B cell (primary cell): ENCODE results near the gene FAM78B. TPM values are rescaled to one million over a fixed set of nuclear protein-coding genes. Genes with fewer than 3 reads are reported as not detected.

Experiments
- ATAC-seq: fragments of 200-7000 bp; cut with Tn5 transposase; one replicate; pipeline ENCODE4 v1.10.0; 2021; ENCODE audit warnings: low read depth, mild to moderate bottlenecking, moderate number of reproducible peaks, moderate library complexity
- CTCF ChIA-PET: fragments of 350-600 bp; sonication (Branson Sonifier 250); formaldehyde crosslinking; loops from one replicate; lab custom pipeline; 2021; ENCODE audit warnings: antibody characterized with exemption, inconsistent platforms; lab: Charles Lee
- POLR2A ChIA-PET: fragments of 350-600 bp; sonication (Branson Sonifier 250); formaldehyde crosslinking; loops from one replicate; lab custom pipeline; 2021; ENCODE audit warnings: antibody characterized with exemption; lab: Charles Lee
- DNase-seq: peaks from one replicate; pipeline ENCODE4 v3.0.0; 2013
- H2AFZ ChIP-seq: 2 replicates; pipeline ENCODE4 v1.6.1; 2012; ENCODE audit warnings: mild to moderate bottlenecking, low read depth, low read length; ENCODE audit not compliant: insufficient read depth, poor library complexity, severe bottlenecking
- H3K27ac ChIP-seq, 2 donors: 1 replicate in 1 of 2; 2 replicates in 1 of 2; pipeline ENCODE4 v1.5.1; 2012 to 2013; ENCODE audit warnings: low read length in 2 of 2, mild to moderate bottlenecking in 2 of 2, moderate library complexity in 1 of 2
- H3K27me3 ChIP-seq, 4 experiments: fragments of 200-600 bp in 1 of 4; sonication (generic) in 1 of 4; replicated peaks in 1 of 4; 1 replicate in 2 of 4; 2 replicates in 2 of 4; pipeline versions ENCODE4 v1.6.1 to v1.7.0; 2013 to 2016; ENCODE audit warnings: low read length in 3 of 4, mild to moderate bottlenecking in 2 of 4, mixed read lengths in 1 of 4, moderate library complexity in 1 of 4; ENCODE audit not compliant: insufficient read depth in 4 of 4, control insufficient read depth in 3 of 4; ENCODE audit errors: control extremely low read depth in 1 of 4
- H3K36me3 ChIP-seq, 2 experiments: replicated peaks in 1 of 2; 1 replicate in 1 of 2; 2 replicates in 1 of 2; pipeline versions ENCODE4 v1.6.1 to v1.7.1; 2013; ENCODE audit warnings: low read length in 1 of 2; ENCODE audit not compliant: insufficient read depth in 2 of 2, control insufficient read depth in 1 of 2; ENCODE audit errors: control extremely low read depth in 1 of 2, extremely low read depth in 1 of 2
- H3K4me1 ChIP-seq, 2 donors: fragments of 200-600 bp in 1 of 2; sonication (generic) in 1 of 2; 1 replicate in 1 of 2; 2 replicates in 1 of 2; pipeline versions ENCODE4 v1.5.1 to v1.6.1; 2013 to 2017; ENCODE audit warnings: low read length in 2 of 2; ENCODE audit not compliant: control insufficient read depth in 2 of 2, insufficient read depth in 2 of 2
- H3K4me2 ChIP-seq: replicated peaks from 2 replicates; pipeline ENCODE3; 2012; ENCODE audit warnings: mild to moderate bottlenecking, low read depth, low read length; ENCODE audit not compliant: poor library complexity, severe bottlenecking
- H3K4me3 ChIP-seq, 5 experiments: fragments of 200-600 bp in 1 of 5; sonication (generic) in 1 of 5; 1 replicate in 3 of 5; 2 replicates in 2 of 5; pipeline versions ENCODE4 v1.5.1 to v1.7.0; 2011 to 2016; ENCODE audit warnings: low read length in 4 of 5, mild to moderate bottlenecking in 4 of 5, low read depth in 2 of 5, control low read depth in 1 of 5, moderate library complexity in 1 of 5; ENCODE audit not compliant: insufficient read depth in 1 of 5; ENCODE audit errors: control extremely low read depth in 1 of 5, extremely low read depth in 1 of 5
- H3K79me2 ChIP-seq: fragments of 200-600 bp; sonication (generic); one replicate; pipeline ENCODE4 v1.6.0; 2016; ENCODE audit warnings: low read length; ENCODE audit not compliant: control insufficient read depth, insufficient read depth
- H3K9ac ChIP-seq: fragments of 200-600 bp; sonication (generic); 2 replicates; pipeline ENCODE4 v1.6.1; 2017; ENCODE audit warnings: mild to moderate bottlenecking, low read length, moderate library complexity
- H3K9me3 ChIP-seq, 3 donors: one replicate each; pipeline versions ENCODE4 v1.6.1 to v1.7.1; 2013; ENCODE audit warnings: low read length in 2 of 3; ENCODE audit not compliant: control insufficient read depth in 2 of 3, insufficient read depth in 1 of 3; ENCODE audit errors: control extremely low read depth in 1 of 3
- H4K20me1 ChIP-seq: 2 replicates; pipeline ENCODE4 v1.6.0; 2012; ENCODE audit warnings: mild to moderate bottlenecking, low read length; ENCODE audit not compliant: insufficient read depth, control insufficient read depth, poor library complexity, severe bottlenecking
- H3K27ac Mint-ChIP-seq: one replicate; pipeline ENCODE4 v1.8.0; 2021; ENCODE audit warnings: mixed read lengths
- H3K27me3 Mint-ChIP-seq: one replicate; pipeline ENCODE4 v1.8.0; 2021; ENCODE audit warnings: mixed read lengths
- H3K4me1 Mint-ChIP-seq: one replicate; pipeline ENCODE4 v1.8.0; 2021; ENCODE audit warnings: mixed read lengths
- H3K4me3 Mint-ChIP-seq: one replicate; pipeline ENCODE4 v1.8.0; 2021; ENCODE audit warnings: mixed read lengths
- H3K9me3 Mint-ChIP-seq: one replicate; pipeline ENCODE4 v1.8.0; 2022; ENCODE audit warnings: mixed read lengths; ENCODE audit not compliant: insufficient read depth
- EZH2 ChIP-seq: IDR thresholded peaks from 2 replicates; pipeline ENCODE4 v1.6.1; 2012; ENCODE audit warnings: borderline replicate concordance, low read depth, mild to moderate bottlenecking, moderate library complexity, low read length; ENCODE audit not compliant: insufficient read depth, poor library complexity, severe bottlenecking
- WGBS: methylation state at CpG from one replicate; pipeline ENCODE4 v1.1.5; 2013; ENCODE audit warnings: missing lambda C conversion rate; ENCODE audit not compliant: insufficient coverage; 5-methylcytosine and 5-hydroxymethylcytosine counted together
- intact Hi-C: fragments of 100-400 bp; cut with micrococcal nuclease; formaldehyde crosslinking; loops from one replicate; pipeline ENCODE4 v1.10.0; 2022
- polyA plus RNA-seq: library from polyadenylated mRNA; depleted of rRNA; stranded (reverse); fragments of >200 nt; gene quantifications from 2 replicates; pipeline ENCODE4 v1.2.3, GENCODE V29; 2012
- total RNA-seq, 2 donors: library from RNA; stranded (reverse); fragments of 120-200 nt in 1 of 2; gene quantifications; 1 replicate in 1 of 2; 2 replicates in 1 of 2; pipeline versions ENCODE4 v1.2.3 to v1.2.4, GENCODE V29; 2013 to 2022
- TF ChIP-seq, protein P1 (sequence below): fragments of 200-600 bp; IDR thresholded peaks from one replicate; pipeline ENCODE4 v1.8.0; 2022; ENCODE audit warnings: antibody characterized with exemption, mild to moderate bottlenecking

FAM78B gene
- total and polyA plus RNA-seq, 2 donors (not counting 1 experiment from before 2014, with no cell fraction given): 0.22 to 0.81 TPM

DNA sequence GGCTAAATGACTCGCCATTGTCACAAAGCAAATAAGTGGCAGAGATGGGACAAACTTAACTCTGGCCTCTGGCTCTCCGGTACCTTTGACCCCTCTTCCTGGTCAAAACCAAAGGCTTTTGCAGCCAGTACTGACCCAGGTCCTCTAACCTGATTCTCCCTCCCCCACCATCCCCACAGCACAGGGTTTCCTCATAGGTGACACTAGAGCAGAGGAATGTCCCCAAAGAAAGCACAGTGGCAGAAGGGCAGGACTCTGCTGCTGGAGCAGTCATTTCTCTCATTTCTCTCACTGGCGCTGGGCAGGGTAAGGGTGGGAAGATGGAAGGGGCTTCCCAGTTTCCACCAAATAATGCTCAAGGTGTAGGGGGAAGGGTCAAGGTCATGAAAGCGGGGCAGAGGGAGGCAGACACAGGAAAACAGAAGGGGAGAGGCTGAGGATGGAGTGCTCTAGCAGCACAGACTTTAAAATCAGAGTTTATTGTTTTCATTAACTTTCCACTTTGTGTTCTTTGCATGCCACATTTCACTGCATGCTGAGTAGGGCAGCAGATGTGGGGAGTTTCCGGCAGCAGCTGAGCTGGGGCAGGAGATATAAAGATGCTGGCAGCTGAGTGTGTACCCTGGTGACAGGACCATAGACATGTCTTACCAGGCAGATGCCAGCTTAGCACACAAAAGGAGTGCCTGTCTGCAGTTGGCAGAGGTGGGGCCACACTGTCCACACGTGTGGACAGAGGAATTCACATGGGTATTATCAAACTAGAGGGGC, 80.5 kb downstream of the FAM78B start:
- Histone ChIP-seq H3K27me3 (no peaks in the 10 kb centered on the region), H3K9ac (no peak overlapping the region), H3K4me2 (no peak overlapping the region), H3K4me1 (no peaks in the 10 kb centered on the region), H3K9me3 (peaks cover 0 to 14% (median 0%) of the 10 kb centered on the region in 3 donors), H3K36me3 (no peaks in the 10 kb centered on the region), H2AFZ (no peak overlapping the region), H4K20me1 (no peaks in the 10 kb centered on the region), H3K27ac (no peak overlapping the region), H3K4me3 (no peak overlapping the region), H3K79me2 (no peaks in the 10 kb centered on the region)
- ATAC-seq (no peak), DNase-seq (no peak)
- H3K9me3 Mint-ChIP-seq: no peaks in the 10 kb centered on the region
- ChIA-PET CTCF (no interaction called here), POLR2A (interaction anchor here (0.5 kb wide), 1 partner anchor 1455 kb away, joined by 4 read pairs; no protein-coding TSS in a partner anchor)
- TF ChIP-seq, protein P1, sequence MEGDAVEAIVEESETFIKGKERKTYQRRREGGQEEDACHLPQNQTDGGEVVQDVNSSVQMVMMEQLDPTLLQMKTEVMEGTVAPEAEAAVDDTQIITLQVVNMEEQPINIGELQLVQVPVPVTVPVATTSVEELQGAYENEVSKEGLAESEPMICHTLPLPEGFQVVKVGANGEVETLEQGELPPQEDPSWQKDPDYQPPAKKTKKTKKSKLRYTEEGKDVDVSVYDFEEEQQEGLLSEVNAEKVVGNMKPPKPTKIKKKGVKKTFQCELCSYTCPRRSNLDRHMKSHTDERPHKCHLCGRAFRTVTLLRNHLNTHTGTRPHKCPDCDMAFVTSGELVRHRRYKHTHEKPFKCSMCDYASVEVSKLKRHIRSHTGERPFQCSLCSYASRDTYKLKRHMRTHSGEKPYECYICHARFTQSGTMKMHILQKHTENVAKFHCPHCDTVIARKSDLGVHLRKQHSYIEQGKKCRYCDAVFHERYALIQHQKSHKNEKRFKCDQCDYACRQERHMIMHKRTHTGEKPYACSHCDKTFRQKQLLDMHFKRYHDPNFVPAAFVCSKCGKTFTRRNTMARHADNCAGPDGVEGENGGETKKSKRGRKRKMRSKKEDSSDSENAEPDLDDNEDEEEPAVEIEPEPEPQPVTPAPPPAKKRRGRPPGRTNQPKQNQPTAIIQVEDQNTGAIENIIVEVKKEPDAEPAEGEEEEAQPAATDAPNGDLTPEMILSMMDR: no peak
- no peak for TF ChIP-seq EZH2
- no peak overlapping the region for H3K4me3 Mint-ChIP-seq
- intact Hi-C loops: no loop called here
- WGBS: 65% methylated on average over 5 of the region's 6 CpGs
- peaks cover 9% of the 10 kb centered on the region for H3K27me3 Mint-ChIP-seq
- no peaks in the 10 kb centered on the region for H3K4me1 Mint-ChIP-seq
- no peak overlapping the region for H3K27ac Mint-ChIP-seq

DNA sequence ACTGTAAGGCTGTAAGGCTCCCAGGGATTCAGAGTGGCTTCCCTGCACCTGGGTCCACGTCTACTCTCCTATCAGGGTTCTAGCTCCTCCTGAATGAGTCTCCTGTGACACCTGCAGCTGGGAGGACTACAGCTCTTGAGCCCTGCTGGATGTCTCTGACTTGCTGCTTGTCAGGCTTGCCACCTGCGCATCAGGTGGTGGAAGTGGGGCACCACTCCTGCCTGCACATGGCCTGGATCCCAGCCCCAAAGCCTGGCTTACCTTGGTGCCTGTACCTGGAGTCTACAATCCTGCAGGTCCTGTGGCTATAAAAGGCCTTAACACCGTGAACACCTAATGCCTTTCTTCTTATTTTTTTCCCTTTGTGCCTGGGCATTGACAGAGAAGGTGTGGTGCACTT, 82.2 kb downstream of the FAM78B start:
- Histone ChIP-seq H3K9ac (no peak overlapping the region), H3K4me2 (no peak overlapping the region), H2AFZ (no peak overlapping the region), H3K4me3 (no peak overlapping the region), H3K27me3 (no peaks in the 10 kb centered on the region), H3K9me3 (peaks cover 0 to 11% (median 0%) of the 10 kb centered on the region in 3 donors), H4K20me1 (no peaks in the 10 kb centered on the region), H3K79me2 (no peaks in the 10 kb centered on the region), H3K27ac (no peak overlapping the region), H3K36me3 (no peaks in the 10 kb centered on the region), H3K4me1 (no peaks in the 10 kb centered on the region)
- Mint-ChIP-seq H3K27me3 (peaks cover 9% of the 10 kb centered on the region), H3K4me3 (no peak overlapping the region), H3K27ac (no peak overlapping the region), H3K4me1 (no peaks in the 10 kb centered on the region), H3K9me3 (no peaks in the 10 kb centered on the region)
- TF ChIP-seq, protein P1: no peak
- no peak for TF ChIP-seq EZH2
- WGBS: 81% methylated on average over 2 of the region's 3 CpGs
- ChIA-PET POLR2A (no interaction called here), CTCF (no interaction called here)
- ATAC-seq (no peak), DNase-seq (no peak)
- intact Hi-C loops: no loop called here
